WTC11 (cell line): ENCODE data around the gene TRIP11. TPM values are rescaled to one million over a fixed set of nuclear protein-coding genes. Genes with fewer than 3 reads are reported as not detected.

Source experiments
- ATAC-seq: fragments of 200-7000 bp; cut with Tn5 transposase; 2 replicates; pipeline ENCODE4 v1.10.0; 2021; ENCODE audit warnings: mild to moderate bottlenecking, moderate library complexity
- CTCF ChIA-PET: fragments of 300-600 bp; sonication (Branson Sonifier 250); formaldehyde crosslinking; loops from one replicate; lab custom pipeline; 2021; ENCODE audit warnings: antibody characterized with exemption; lab: Charles Lee
- POLR2A ChIA-PET: fragments of 350-600 bp; sonication (Branson Sonifier 250); formaldehyde crosslinking; loops from one replicate; lab custom pipeline; 2021; ENCODE audit warnings: antibody characterized with exemption; lab: Charles Lee
- DNase-seq: peaks from one replicate; pipeline ENCODE4 v3.0.0; 2021; ENCODE audit warnings: low spot score
- H3K27ac Mint-ChIP-seq: 2 replicates; pipeline ENCODE4 v1.8.0; 2021; ENCODE audit warnings: mixed read lengths
- H3K27me3 Mint-ChIP-seq: 2 replicates; pipeline ENCODE4 v1.8.0; 2021; ENCODE audit warnings: low read depth, mild to moderate bottlenecking, moderate library complexity, mixed read lengths
- H3K36me3 Mint-ChIP-seq: 2 replicates; pipeline ENCODE4 v1.8.0; 2021; ENCODE audit warnings: mixed read lengths
- H3K4me1 Mint-ChIP-seq: 2 replicates; pipeline ENCODE4 v1.8.0; 2022; ENCODE audit warnings: mixed read lengths
- H3K4me3 Mint-ChIP-seq: 2 replicates; pipeline ENCODE4 v1.8.0; 2021; ENCODE audit warnings: mild to moderate bottlenecking, moderate library complexity, mixed read lengths
- H3K9me3 Mint-ChIP-seq: 2 replicates; pipeline ENCODE4 v1.8.0; 2021; ENCODE audit warnings: mixed read lengths
- CBFB ChIP-seq: sonication (generic); formaldehyde crosslinking; IDR thresholded peaks from 2 replicates; pipeline ENCODE4 v1.8.1; 2022; ENCODE audit warnings: mild to moderate bottlenecking, low read depth, missing genetic modification reagents
- E2F5 ChIP-seq: sonication (generic); formaldehyde crosslinking; IDR thresholded peaks from 2 replicates; pipeline ENCODE4 v1.8.1; 2022; ENCODE audit warnings: mild to moderate bottlenecking, moderate library complexity, missing genetic modification reagents
- FOXJ3 ChIP-seq: sonication (generic); formaldehyde crosslinking; IDR thresholded peaks from 2 replicates; pipeline ENCODE4 v1.9.0; 2021; ENCODE audit warnings: missing genetic modification reagents, mild to moderate bottlenecking, borderline replicate concordance
- FOXP1 ChIP-seq: sonication (generic); formaldehyde crosslinking; IDR thresholded peaks from 2 replicates; pipeline ENCODE4 v1.8.0; 2022; ENCODE audit warnings: missing genetic modification reagents, mild to moderate bottlenecking, moderate library complexity, borderline replicate concordance
- JAZF1 ChIP-seq: fragments of 250-450 bp; sonication (Bioruptor Pico); IDR thresholded peaks from 2 replicates; pipeline ENCODE4 v1.9.0; 2021; ENCODE audit warnings: moderate library complexity, mild to moderate bottlenecking, inconsistent platforms
- NFE2L1 ChIP-seq: sonication (generic); formaldehyde crosslinking; IDR thresholded peaks from 2 replicates; pipeline ENCODE4 v1.8.1; 2023; ENCODE audit warnings: missing genetic modification reagents
- NR3C1 ChIP-seq: sonication (generic); formaldehyde crosslinking; conservative IDR thresholded peaks from 2 replicates; pipeline ENCODE4 v1.8.1; 2023; ENCODE audit warnings: low read depth, mild to moderate bottlenecking, missing genetic modification reagents
- PREB ChIP-seq: sonication (generic); formaldehyde crosslinking; IDR thresholded peaks from 2 replicates; pipeline ENCODE4 v1.8.1; 2022; ENCODE audit warnings: mild to moderate bottlenecking, missing genetic modification reagents, moderate library complexity, borderline replicate concordance
- RELA ChIP-seq: sonication (generic); formaldehyde crosslinking; IDR thresholded peaks from 2 replicates; pipeline ENCODE4 v1.8.1; 2022; ENCODE audit warnings: missing genetic modification reagents, mild to moderate bottlenecking, borderline replicate concordance
- RORB ChIP-seq: fragments of 250-450 bp; sonication (Bioruptor Pico); IDR thresholded peaks from 2 replicates; pipeline ENCODE4 v1.9.0; 2021; ENCODE audit warnings: mild to moderate bottlenecking
- SMAD3 ChIP-seq: sonication (generic); formaldehyde crosslinking; IDR thresholded peaks from 2 replicates; pipeline ENCODE4 v1.8.0; 2022; ENCODE audit warnings: missing genetic modification reagents, mild to moderate bottlenecking, borderline replicate concordance
- STAT6 ChIP-seq: sonication (generic); formaldehyde crosslinking; conservative IDR thresholded peaks from 2 replicates; pipeline ENCODE4 v1.8.1; 2023; ENCODE audit warnings: mild to moderate bottlenecking, low read depth, missing genetic modification reagents, moderate library complexity
- USF1 ChIP-seq: sonication (generic); formaldehyde crosslinking; IDR thresholded peaks from 2 replicates; pipeline ENCODE4 v1.8.0; 2022; ENCODE audit warnings: mild to moderate bottlenecking, missing genetic modification reagents
- ZNF317 ChIP-seq: sonication (generic); formaldehyde crosslinking; IDR thresholded peaks from 2 replicates; pipeline ENCODE4 v1.8.1; 2023; ENCODE audit warnings: low read depth, mild to moderate bottlenecking, moderate library complexity, missing genetic modification reagents, borderline replicate concordance
- ZNF425 ChIP-seq: fragments of 250-450 bp; sonication (Bioruptor Pico); conservative IDR thresholded peaks from 2 replicates; pipeline ENCODE4 v1.9.0; 2021; ENCODE audit warnings: mild to moderate bottlenecking
- total RNA-seq: library from RNA; stranded (reverse); gene quantifications from 3 replicates; pipeline ENCODE4 v1.2.3, GENCODE V29; 2021
- TF ChIP-seq, protein P1 (sequence below): sonication (generic); formaldehyde crosslinking; IDR thresholded peaks from 2 replicates; pipeline ENCODE4 v1.8.0; 2023; ENCODE audit warnings: mild to moderate bottlenecking, missing genetic modification reagents
- TF ChIP-seq, protein P2 (sequence below): fragments of 250-450 bp; sonication (Bioruptor Pico); IDR thresholded peaks from 2 replicates; pipeline ENCODE4 v1.9.0; 2021; ENCODE audit warnings: moderate library complexity, mild to moderate bottlenecking, inconsistent platforms, borderline replicate concordance
- TF ChIP-seq, protein P3 (sequence below): sonication (generic); formaldehyde crosslinking; IDR thresholded peaks from 2 replicates; pipeline ENCODE4 v1.8.1; 2022; ENCODE audit warnings: missing genetic modification reagents, borderline replicate concordance

Gene TRIP11
- total RNA-seq, 1 experiment from 2014 or later: 34.4 TPM

GRCh38 chr14:92074555-92074954 is 34.7 kb upstream of the TRIP11 start:
- CTCF ChIA-PET: interaction anchor here (0.8 kb wide), 1 partner anchor 32 kb away, joined by 3 read pairs; the partner anchor contains the start of gene ATXN3
- Mint-ChIP-seq H3K9me3 (no peaks in the 10 kb centered on the region), H3K4me3 (no peak overlapping the region), H3K36me3 (peaks cover 33% of the 10 kb centered on the region), H3K4me1 (no peaks in the 10 kb centered on the region), H3K27me3 (no peaks in the 10 kb centered on the region), H3K27ac (no peak overlapping the region)
- ATAC-seq (no peak), DNase-seq (no peak)
- POLR2A ChIA-PET: no interaction called here
- TF ChIP-seq SMAD3 (CRISPR knock-in tag) (no peak), ZNF317 (CRISPR knock-in tag) (no peak), RELA (CRISPR knock-in tag) (no peak), ZNF425 (CRISPR knock-in tag) (no peak), USF1 (no peak), JAZF1 (no peak)
- TF ChIP-seq, protein P1, sequence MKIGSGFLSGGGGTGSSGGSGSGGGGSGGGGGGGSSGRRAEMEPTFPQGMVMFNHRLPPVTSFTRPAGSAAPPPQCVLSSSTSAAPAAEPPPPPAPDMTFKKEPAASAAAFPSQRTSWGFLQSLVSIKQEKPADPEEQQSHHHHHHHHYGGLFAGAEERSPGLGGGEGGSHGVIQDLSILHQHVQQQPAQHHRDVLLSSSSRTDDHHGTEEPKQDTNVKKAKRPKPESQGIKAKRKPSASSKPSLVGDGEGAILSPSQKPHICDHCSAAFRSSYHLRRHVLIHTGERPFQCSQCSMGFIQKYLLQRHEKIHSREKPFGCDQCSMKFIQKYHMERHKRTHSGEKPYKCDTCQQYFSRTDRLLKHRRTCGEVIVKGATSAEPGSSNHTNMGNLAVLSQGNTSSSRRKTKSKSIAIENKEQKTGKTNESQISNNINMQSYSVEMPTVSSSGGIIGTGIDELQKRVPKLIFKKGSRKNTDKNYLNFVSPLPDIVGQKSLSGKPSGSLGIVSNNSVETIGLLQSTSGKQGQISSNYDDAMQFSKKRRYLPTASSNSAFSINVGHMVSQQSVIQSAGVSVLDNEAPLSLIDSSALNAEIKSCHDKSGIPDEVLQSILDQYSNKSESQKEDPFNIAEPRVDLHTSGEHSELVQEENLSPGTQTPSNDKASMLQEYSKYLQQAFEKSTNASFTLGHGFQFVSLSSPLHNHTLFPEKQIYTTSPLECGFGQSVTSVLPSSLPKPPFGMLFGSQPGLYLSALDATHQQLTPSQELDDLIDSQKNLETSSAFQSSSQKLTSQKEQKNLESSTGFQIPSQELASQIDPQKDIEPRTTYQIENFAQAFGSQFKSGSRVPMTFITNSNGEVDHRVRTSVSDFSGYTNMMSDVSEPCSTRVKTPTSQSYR (CRISPR knock-in tag): no peak
- TF ChIP-seq, protein P2, sequence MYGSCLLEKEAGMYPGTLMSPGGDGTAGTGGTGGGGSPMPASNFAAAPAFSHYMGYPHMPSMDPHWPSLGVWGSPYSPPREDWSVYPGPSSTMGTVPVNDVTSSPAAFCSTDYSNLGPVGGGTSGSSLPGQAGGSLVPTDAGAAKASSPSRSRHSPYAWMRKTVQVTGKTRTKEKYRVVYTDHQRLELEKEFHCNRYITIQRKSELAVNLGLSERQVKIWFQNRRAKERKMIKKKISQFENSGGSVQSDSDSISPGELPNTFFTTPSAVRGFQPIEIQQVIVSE (CRISPR knock-in tag): no peak

DNA sequence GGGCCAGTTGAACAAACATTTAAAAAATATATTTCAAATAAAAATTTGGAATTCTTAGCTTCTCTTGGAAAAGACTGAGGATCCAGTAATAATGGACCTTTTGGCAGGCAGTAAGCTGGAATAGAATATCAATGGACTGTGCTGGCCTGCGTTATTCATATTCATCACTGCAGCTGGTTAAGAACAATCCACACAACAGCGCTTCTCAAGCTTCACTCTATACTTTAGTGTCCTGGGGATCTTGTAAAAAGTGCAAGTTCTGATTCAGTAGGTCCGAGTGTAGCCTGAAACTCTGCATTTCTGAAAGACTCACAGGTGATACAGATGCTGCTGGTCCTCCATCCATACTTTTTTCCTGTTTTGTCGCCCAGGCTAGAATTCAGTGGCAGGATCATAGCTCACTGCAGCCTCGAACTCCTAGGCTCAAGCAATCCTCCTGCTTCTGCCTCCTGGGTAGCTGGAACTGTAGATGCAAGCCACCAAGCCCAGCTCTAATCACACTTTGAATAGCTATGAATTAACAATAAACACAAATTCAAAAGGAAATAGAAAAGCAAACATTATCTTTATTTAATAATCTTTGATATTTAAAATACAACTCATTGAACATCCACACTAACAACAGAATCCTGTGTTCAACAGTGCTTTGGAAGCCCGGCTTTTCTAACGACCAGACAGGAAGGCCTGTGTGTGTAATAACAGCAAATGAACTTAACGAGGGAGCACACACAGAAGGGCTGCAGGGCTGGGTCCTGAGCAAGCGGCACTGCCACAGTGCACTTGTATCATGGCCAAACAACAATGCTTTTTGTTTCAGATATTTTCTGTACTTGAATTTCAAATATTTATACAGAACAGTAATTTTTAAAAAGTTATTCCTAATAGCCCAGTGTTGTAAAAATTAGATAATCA is 18.4 kb upstream of the TRIP11 start:
- peaks cover 19% of the 10 kb centered on the region for H3K4me1 Mint-ChIP-seq
- ChIA-PET POLR2A (interaction anchor here (0.7 kb wide), 1 partner anchor 114 kb away, joined by 3 read pairs; no protein-coding TSS in a partner anchor), CTCF (interaction anchor here (1.8 kb wide), 1 partner anchor 61 kb away, joined by 7 read pairs; no protein-coding TSS in a partner anchor)
- peak; percentile 52 for ATAC-seq
- no peak for DNase-seq
- no peaks in the 10 kb centered on the region for H3K27me3 Mint-ChIP-seq
- no peaks in the 10 kb centered on the region for H3K36me3 Mint-ChIP-seq
- H3K9me3 Mint-ChIP-seq: no peaks in the 10 kb centered on the region
- H3K27ac Mint-ChIP-seq: peak overlapping the region; percentile 70; the same call in 1 of the 2 replicates
- H3K4me3 Mint-ChIP-seq: no peak overlapping the region
- no peak for TF ChIP-seq FOXP1 (CRISPR knock-in tag)
- TF ChIP-seq, protein P3, sequence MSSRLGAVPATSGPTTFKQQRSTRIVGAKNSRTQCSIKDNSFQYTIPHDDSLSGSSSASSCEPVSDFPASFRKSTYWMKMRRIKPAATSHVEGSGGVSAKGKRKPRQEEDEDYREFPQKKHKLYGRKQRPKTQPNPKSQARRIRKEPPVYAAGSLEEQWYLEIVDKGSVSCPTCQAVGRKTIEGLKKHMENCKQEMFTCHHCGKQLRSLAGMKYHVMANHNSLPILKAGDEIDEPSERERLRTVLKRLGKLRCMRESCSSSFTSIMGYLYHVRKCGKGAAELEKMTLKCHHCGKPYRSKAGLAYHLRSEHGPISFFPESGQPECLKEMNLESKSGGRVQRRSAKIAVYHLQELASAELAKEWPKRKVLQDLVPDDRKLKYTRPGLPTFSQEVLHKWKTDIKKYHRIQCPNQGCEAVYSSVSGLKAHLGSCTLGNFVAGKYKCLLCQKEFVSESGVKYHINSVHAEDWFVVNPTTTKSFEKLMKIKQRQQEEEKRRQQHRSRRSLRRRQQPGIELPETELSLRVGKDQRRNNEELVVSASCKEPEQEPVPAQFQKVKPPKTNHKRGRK: no peak
- no peak for TF ChIP-seq NFE2L1
- TF ChIP-seq FOXJ3: no peak
- no peak for TF ChIP-seq PREB (CRISPR knock-in tag)
- TF ChIP-seq NR3C1 (CRISPR knock-in tag): no peak
- no peak for TF ChIP-seq STAT6 (CRISPR knock-in tag)
- no peak for TF ChIP-seq CBFB (CRISPR knock-in tag)
- no peak for TF ChIP-seq RORB (CRISPR knock-in tag)
- TF ChIP-seq E2F5 (CRISPR knock-in tag): no peak
